ENCODE results near the gene CACNG6.

DNA sequence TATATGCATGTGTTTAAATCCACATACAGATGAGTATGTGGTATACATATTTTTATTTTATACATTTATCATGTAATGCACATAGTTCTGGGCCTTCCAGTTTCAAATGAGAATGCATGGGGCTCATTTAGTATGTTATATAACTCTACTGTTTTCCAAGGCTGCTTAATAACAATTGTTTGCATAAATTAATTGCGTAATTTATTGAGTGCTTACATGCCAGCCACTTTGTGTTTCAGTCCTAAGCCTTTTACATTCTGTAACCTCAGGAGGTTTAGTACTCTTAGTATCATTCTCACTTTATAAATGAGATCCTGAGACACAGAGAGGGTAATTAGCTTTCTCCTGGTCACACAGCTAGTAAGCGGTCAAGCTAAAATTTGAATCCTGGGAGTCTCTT lies 45.4 kb upstream of the CACNG6 start:
- TF ChIP-seq, protein P1, sequence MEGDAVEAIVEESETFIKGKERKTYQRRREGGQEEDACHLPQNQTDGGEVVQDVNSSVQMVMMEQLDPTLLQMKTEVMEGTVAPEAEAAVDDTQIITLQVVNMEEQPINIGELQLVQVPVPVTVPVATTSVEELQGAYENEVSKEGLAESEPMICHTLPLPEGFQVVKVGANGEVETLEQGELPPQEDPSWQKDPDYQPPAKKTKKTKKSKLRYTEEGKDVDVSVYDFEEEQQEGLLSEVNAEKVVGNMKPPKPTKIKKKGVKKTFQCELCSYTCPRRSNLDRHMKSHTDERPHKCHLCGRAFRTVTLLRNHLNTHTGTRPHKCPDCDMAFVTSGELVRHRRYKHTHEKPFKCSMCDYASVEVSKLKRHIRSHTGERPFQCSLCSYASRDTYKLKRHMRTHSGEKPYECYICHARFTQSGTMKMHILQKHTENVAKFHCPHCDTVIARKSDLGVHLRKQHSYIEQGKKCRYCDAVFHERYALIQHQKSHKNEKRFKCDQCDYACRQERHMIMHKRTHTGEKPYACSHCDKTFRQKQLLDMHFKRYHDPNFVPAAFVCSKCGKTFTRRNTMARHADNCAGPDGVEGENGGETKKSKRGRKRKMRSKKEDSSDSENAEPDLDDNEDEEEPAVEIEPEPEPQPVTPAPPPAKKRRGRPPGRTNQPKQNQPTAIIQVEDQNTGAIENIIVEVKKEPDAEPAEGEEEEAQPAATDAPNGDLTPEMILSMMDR (IDR thresholded peaks at IDR 0.05 in 4 of 5, conservative IDR thresholded peaks at IDR 0.05 in 1 of 5): no peak
- no peak for TF ChIP-seq POLR2A (IDR thresholded peaks at IDR 0.05)

All from gastrocnemius medialis (tissue), 4 donors.